Glomerular endothelial cell (primary cell): ENCODE data around the gene UST. TPM values are rescaled to one million over a fixed set of nuclear protein-coding genes. Genes with fewer than 3 reads are reported as not detected.
"Not testable (repeated sequence)": the region's sequence is repeated elsewhere in the genome, so short reads cannot be mapped to it uniquely, and the experiment has no call there.

ENCODE experiments used
- DNase-seq: peaks from one replicate; pipeline ENCODE4 v3.0.0-alpha.2; 2011; ENCODE audit warnings: low read depth, low spot score; ENCODE audit errors: extremely low read depth
- total RNA-seq: library from RNA; depleted of rRNA; stranded (reverse); fragments of >200 nt; gene quantifications from 2 replicates; pipeline ENCODE4 v1.2.3, GENCODE V29; 2015

The UST gene
- total RNA-seq, 1 donor from 2014 or later, result 2.0 TPM

DNA sequence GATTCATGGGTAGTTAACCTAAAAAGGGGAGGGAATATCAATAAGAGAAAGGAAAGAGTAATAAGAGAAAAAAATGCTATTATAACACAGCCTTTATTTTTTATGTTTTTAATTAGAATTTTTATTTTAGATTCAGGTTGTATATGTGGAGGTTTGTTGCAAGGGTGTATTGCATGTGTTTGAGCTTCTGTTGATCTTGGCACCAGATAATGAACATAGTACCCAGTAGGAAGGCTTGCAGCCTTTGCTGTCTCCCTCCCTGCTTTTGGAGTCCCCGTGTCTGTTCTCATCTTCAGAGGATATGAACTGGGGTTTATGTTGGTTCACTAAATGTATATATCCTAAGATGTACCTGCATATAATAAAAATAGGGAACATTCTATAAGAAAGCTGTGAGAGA is 250.0 kb downstream of the UST start:
- DNase-seq, result no peak

DNA sequence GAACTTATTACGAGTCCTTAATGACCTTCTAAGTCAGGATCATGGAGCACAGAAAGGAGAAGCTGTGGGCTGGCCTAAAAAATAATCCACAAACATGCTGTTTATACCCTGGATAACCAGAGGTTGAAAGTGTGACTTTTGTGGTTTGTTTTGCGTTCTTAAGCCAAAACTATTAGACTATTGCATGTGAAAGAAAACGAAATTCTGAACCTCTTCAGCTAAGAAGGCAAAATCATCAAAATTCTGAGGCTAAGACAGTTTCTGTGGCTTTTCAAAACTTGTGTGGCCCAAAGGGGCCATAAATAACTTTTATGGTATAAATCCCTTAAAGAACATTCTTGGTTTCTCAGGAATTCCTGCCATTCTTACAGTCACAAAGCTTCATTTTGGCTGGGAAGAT is 251.0 kb downstream of the UST start:
- no peak for DNase-seq

DNA sequence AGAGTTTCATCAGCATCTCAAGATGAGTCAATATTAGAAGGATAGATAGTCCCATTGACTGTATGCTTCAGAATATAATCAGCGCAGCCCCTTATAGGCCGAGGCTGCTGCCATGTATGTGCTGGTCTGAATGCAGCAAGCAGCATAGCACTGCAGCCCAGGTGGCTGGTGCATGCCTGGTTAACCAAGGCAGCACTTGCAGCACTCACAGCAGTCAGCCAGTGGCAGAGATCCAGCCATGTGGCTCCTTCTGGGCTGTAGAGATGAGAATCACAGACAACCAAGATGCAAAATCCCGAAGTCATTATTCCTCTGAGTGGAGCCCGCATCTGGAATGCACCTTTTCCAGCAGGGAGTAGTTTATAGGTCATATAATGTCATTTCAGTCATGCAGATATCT is 251.9 kb downstream of the UST start:
- DNase-seq, result no peak

DNA sequence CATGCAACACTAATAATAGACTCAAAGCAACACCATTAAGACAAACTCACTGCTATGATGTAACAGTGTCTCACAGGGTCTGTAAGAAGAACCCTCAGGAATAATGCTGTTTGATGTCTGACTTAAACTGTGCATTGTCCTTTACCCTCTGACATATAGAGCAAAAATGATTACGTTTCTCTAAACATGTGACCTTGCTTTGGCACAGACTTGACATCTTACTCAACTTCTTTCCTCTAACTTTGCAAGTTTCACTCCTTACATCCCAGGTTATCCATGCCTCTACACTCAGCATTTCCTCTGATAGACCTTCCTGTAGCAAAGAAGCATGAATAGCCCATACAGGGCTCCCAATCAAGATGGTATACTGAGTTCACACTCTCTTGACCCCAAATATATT is 252.7 kb downstream of the UST start:
- no peak for DNase-seq

DNA sequence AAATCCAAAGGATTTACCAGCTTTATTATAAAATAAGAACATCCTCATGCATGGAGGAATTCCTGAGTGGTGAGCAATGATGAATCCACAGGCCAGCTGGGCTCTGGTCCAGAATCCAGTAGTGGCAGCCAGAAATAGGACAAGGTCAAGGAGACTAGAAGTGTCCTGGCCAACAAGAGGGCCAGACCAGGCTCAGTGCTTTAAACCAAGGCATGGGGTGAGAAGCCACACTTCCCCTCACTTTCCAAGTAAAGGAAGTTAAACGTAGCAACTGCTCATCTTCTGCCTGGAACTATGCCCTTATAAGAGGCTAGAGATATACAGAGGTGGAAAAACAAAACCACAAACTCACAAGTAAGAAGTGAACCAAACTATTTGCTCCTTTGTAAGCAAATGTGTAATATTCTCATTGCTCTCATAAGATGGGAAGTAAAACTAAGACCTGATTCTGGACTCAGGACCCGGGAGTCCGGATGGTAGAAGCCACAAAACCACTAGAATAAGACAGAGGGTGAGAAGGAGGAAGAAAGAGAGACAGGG is 253.2 kb downstream of the UST start:
- no peak for DNase-seq

DNA sequence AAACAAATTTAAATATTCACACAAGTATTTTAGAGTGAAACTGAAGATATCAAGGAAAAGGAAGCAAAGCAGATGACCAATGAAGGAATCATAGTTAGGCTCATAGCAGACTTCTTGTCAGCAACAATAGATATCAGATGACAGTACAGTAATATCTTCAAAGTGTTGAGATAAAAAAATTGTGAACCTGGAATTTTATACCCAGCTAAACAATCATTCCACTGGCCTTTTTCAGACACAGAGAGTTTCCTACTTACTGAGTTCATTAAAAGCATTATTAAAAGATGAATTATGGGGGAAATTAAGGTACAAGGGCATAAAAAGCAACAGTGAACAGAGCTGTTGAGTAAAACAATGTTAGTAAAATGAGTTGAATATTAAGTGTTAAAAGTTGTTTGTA is 254.6 kb downstream of the UST start:
- no peak for DNase-seq

DNA sequence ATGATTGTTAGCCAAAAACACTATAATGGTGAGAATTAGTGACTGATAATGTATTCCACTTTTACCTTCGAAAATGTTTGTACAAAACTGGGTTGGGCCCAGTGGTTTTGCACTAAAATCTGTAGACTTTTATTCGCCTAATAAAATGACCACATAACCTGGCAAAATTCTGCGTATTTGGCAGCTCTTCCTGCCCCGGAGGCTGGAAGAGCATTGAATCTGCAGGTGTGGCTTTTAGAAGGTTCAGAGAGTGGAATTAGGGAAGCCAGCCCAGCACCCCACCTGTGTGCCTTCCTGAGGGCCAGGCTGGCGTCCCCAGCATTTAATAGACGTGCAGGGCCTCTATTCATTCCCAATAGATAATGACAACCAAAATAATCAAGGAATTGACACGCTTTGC is 256.7 kb downstream of the UST start:
- no peak for DNase-seq

DNA sequence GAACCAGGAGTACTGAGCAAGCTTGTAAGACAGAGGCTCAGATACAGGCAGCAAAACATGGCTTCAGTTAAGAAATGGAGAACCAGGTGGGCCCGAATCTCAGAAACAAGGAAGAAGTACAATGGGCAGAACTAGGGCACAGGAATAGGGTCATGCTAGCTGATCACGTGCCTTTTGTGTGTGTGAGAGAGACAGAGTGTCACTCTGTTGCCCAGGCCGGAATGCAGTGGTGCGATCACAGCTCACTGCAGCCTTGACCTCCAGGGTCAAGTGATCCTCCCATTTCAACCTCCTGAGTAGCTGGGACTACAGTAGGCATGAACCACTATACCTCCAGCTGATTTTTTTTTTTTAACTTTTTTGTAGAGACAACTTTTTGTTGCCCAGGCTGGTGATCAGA is 257.8 kb downstream of the UST start:
- DNase-seq, result no peak

DNA sequence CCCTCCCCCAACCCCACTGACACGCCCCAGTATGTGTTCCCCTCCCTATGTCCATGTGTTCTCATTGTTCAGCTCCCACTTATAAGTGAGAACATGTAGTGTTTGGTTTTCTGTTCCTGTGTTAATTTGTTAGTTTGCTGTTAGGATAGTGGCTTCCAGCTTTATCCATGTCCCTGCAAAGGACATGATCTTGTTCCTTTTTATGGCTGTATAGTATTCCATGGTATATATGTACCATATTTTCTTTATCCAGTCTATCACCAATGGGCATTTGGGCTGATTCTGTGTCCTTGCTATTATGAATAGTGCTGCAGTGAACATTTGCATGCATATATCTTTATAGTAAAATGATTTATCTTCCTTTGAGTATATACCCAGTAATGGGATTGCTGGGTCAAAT is 259.4 kb downstream of the UST start:
- DNase-seq, result not testable (repeated sequence)

DNA sequence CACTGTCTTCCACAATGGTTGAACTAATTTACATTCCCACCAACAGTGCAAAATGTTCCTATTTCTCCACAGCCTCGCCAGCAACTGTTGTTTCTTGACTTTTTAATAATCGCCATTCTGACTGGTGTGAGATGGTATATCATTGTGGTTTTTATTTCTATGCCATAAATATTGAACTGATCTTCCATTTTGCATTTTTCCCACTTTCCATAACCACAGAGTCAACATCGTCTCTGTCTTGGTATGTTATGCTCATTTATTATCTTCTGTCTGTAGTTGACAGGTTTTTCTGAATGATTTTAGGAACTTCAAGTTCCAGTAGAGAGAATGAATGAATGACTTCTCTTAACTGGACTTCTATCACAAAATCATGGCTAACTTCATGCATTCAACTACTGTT is 259.8 kb downstream of the UST start:
- DNase-seq, result no peak

DNA sequence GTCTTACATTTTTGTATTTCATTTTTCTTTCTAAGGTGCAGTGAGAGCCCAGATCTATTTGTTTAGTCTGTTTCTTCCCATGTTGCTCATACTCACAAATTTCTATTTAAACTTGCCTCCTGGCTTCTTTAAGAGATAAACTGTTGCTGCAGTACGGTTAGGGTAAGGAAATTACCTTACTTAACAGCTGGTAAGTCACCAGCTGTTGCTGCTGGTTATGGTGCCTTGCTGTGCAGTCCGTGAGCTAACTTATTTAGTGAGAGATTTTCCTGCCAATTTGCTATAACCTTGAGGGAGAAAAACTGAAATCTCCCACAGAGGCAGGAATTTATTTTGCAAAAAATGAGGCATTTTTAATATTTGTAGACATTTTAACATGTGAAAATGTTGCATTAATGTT is 261.0 kb downstream of the UST start:
- DNase-seq, result no peak

DNA sequence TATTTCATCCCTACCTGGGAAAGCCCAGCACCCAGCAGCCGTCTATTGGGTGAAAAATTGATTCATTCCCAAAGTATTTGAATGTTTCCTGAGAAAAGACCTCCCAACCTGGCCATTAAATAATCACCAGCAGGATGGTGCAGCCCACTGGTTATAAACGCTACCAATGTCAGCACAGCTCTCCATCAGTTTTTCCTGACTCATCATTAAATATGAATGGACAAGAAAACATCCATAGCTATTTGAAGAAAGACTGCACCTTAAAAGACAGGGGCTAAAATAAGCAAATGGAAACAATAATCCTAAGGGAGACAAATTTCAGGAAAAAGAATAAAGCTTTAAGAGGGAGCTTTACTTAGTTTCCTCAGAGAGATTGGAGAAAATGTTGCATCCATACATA is 261.9 kb downstream of the UST start:
- no peak for DNase-seq

DNA sequence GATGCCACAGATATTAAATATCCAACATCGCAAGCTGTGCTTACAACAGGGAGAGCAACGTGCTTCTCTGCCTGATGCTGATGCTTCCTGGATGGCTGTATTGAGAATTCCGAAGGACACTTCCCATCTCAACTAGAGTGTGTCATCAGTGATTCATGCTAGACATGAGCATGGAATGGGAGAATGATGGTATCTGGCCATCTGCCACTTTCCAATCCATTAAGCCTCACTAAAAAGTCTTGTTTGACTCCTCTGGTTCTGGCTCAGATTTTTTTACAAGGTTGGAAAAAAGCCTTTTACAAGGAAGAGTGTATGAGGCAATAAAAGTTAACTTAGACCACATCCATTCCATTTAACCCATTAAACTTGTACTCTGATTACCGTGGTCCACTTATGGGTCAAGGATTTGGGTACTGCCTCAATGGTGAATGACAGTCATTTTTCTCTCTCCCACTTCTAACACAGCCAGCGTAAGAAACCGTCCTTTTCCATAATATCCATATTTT is 265.3 kb downstream of the UST start:
- DNase-seq, result no peak

DNA sequence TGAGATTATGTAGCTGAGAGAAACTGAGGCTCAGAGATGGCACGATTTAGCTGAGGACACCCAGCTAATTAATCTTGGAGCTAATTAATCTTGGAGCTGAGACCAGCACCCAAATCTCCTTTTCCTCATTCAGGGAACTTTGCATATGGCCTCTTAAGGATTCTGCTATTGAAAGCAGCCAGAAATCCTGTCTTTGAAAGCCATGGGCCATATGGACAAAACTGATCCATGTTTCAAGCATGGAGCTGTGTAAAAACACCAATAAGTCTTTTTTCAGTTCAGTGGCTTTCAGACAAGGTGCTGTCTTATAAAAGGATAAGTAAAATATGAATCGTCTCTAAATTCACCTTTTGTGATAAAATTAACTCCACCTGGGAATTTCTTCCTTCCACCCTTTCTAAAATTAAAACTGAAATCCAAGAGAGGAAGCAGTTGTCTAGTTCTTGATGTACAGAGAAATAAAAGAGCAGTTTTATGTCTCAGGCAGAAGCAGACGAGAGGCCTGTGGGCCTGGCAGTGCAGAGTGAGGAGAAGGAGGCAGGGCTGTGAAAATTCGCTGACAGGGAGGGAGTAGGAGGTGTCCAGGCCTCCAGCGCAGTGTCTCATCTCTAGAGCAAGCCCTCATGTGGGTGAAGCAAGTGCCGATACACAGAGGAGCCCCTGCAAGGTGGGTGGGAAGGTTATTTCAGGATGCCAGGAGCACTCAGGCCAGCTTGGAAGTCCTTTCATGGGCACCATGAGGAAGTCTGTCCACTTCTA is 266.9 kb downstream of the UST start:
- no peak for DNase-seq

DNA sequence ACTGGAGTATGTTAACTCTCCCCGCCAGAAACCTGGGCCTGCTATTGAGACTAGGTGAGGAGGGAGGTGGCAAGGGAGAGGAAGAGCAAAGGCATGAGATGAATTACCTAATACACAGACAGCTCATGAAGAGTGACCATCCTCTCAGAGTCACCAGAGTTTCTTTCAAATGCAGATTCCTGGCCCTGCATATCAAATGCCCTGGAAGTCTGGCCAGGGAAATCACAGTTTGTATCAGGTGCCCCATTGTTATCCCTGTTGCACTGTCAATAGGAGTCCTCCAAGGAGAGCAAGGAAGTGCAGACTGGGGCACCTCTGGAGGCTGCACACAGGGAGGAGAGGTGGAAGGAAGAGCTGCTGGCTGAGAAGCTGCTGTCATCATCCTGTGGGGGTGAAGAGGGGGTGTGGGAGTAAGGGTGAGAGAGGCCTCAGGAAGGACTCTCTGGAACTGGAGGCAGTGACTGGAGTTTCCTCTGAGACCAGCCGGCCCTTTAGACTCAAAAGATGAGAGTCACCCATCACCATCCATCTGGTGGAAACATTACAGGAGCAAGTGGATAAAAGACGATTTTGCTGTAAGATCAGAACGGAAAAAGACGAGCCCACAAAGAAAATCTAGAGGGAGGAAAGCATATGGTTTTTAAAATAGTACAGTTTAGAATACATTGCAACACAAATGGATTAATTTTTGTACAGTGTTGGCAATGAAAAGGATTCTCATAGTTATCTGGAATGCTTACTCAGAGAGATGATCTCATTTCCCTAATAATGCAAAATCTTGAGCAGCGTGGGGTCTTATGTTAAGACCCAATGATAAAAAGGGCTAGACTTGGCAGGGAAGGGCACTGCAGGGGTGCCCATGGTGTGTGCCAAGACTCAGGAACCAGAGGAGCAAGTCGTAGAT is 268.1 kb downstream of the UST start:
- DNase-seq, result no peak

DNA sequence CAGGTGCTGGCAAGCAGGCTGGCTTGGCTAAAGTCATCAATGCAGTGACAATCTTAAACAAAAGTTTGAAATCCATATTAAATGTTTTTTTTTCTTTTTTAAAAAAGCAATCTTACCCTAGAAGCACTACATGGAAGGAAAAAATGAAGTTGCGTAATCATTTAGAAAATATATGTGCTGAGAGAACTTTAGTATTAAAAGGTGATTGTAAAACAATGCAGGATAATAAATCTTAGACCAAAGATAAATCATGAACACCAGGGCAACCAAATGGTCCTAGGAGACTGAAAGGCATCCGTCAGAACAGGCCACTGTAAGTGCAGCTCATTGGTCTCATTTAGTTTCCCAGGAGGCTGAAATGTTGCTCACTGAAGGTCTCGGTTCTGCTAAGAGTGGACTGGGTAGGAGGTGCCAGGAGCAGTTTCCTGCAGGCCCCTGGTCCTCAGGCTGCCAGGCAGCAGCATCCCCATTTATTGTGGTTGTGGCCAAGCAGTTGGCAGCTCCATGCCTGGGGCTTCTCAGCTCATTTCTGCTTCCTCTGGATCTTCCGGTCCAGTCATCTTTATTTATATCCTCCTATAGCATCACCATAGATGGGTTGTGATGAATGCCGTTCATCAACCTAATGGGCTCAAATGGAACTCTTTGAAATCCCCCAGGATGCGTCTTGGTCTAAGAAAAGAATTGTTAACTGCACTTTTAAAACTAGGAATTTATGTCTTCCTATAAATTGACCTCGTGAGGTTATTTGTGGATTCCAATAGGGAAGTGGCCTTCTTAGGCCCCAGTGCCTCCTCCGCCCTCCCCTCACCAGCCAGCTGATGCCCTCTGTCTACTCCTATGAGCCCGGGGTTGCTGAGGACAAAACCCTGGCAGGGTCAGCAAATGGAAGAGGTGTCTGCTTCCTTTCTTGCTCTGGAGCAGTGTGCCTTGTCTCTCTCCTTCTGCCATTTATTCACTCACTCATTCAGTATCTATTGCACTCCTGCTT is 269.0 kb downstream of the UST start:
- no peak for DNase-seq

DNA sequence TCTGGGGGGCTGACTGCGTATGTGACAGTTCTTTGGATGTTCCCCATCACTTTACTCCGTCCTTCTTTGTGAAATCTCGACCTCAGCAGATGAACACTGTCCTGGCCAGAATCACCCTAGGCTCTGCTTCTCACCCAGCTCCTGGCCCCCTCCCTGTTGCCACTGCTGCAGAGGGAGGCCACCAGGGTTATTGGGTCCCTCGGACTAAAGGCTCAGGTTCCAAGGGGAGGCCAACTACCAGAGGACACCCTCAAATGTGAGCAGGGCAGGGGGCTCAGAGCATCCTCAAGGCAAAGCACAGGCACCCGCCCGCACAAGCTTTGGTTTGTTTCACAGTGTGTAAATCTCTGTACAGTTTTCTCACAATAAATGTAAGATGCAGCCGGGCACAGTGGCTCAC is 269.9 kb downstream of the UST start:
- no peak for DNase-seq

DNA sequence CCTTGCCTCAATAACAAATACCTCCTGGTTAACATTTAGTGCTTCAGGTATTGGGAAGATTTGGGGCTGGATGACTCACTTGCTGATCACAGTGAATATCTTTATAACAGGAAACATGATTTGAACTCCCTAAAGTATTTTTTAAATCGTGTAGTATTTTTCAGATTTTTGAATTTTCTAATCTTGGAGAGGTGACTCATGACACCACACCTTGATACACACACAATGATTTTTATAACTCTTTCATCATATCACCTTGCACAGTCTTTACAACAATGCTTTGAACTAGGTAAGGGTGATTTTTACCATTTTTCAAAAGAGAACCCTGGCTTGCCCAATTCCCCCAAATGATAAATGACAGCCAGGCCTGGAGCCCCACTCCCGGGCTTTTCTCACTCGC is 273.5 kb downstream of the UST start:
- DNase-seq, result no peak

DNA sequence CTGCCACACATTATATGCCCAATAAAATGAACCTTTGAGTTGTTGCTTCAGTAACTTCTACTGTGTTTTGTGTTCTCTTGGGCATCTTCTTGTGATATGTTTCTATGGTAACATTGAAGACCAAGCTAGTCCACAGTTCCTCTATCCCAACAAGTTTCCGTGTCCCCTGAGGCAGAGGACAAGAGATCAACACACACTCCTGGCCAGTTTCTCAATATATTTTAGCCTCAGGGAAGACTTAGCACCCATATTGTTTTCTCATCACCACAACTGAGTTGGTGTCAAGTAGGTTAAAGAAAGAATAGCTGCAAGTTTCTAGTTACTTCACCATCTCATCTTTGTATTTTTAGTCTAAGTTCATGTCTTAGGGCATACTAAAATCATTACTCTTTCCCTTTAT is 277.5 kb downstream of the UST start:
- no peak for DNase-seq

DNA sequence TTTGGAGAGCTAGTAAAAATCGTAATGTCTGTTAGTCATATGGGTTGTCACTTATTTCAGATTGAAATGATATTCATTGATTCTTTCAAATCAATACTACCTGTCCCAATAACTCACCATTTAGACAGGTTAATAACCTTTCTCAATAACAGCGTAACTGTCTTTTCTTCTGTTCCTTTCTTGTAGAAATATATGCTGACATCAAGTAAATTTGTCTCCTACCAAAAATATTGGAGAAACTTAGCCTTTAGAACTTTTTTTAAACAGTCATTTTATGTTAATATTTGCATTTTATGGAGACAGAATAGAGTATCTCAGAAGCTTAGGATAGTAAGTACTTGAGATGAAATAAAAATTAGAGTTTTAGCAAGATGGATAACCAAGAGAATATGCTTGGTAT is 278.2 kb downstream of the UST start:
- no peak for DNase-seq
